ENCODE results near the gene BDKRB1. TPM values are rescaled to one million over a fixed set of nuclear protein-coding genes. Genes with fewer than 3 reads are reported as not detected.

Gene BDKRB1
- polyA plus RNA-seq, 3 donors = not detected

DNA sequence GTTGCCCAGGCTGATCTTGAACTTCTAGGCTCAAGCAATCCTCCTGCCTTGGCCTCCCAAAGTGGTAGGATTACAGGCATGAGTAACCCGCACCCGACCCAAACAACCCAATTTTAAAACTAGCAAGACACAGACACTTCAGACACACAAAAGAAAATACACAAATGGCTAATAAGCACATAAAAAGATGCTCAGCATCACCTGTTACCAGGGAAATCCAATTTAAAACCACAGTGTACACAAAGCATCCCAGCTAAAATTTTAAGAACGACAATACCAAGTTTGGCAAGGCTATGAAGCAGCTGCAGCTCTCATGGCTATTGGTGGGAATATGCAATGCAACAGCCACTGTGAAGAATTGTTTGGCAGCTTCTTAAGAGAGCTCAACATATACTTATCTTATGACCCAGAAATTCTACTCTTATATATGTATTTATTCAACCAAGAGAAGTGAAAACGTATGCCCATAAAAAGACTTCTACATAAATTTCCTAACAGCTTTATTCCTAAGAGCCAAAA lies 42.0 kb downstream of the BDKRB1 start:
- no peaks in the 10 kb centered on the region for H3K4me1 Mint-ChIP-seq
- no peak for TF ChIP-seq CTCF (IDR thresholded peaks at IDR 0.05)
- peaks cover 0 to 4% (median 0%) of the 10 kb centered on the region in 3 donors for H3K27me3 Mint-ChIP-seq (ENCODE audit: low read depth in 3 of 3)
- Histone ChIP-seq H3K9ac (ENCODE audit: insufficient read depth, low read length, poor library complexity, severe bottlenecking) (no peak overlapping the region), H3K4me3 (replicated peaks in 1 of 3; ENCODE audit: low read depth in 2 of 3, low read length in 3 of 3) (no peak overlapping the region), H4K20me1 (ENCODE audit: insufficient read depth, low read length) (no peaks in the 10 kb centered on the region), H3K9me3 (replicated peaks in 1 of 2; ENCODE audit: control insufficient read depth in 1 of 2, insufficient read depth in 1 of 2, low read length in 2 of 2) (no peaks in the 10 kb centered on the region), H3K79me2 (ENCODE audit: insufficient read depth, low read length) (no peaks in the 10 kb centered on the region), H3K4me2 (replicated peaks; ENCODE audit: extremely low read depth, low read length, poor library complexity, severe bottlenecking) (no peak overlapping the region), H2AFZ (ENCODE audit: insufficient read depth, low read depth, low read length, poor library complexity, severe bottlenecking) (no peak overlapping the region), H3K27ac (ENCODE audit: low read depth in 1 of 2, low read length in 2 of 2) (no peak overlapping the region), H3K27me3 (ENCODE audit: control insufficient read depth in 2 of 2, insufficient read depth in 2 of 2, low read length in 2 of 2) (no peaks in the 10 kb centered on the region), H3K36me3 (replicated peaks in 1 of 2; ENCODE audit: control insufficient read depth in 1 of 2, insufficient read depth in 2 of 2, low read length in 2 of 2) (peaks cover 28 to 71% of the 10 kb centered on the region in 2 donors), H3K4me1 (ENCODE audit: control insufficient read depth in 1 of 2, insufficient read depth in 2 of 2, low read length in 2 of 2) (no peaks in the 10 kb centered on the region)
- H3K27ac Mint-ChIP-seq = no peak overlapping the region
- DNase-seq = no peak
- WGBS (ENCODE audit: insufficient coverage) = no CpG with 5 or more reads among the region's 4 CpGs
- no peaks in the 10 kb centered on the region for H3K9me3 Mint-ChIP-seq
- peaks cover 35 to 38% of the 10 kb centered on the region in 2 donors for H3K36me3 Mint-ChIP-seq
- H3K4me3 Mint-ChIP-seq = no peak overlapping the region
- intact Hi-C loops (cut with micrococcal nuclease) = loop anchor here (1.0 to 2.0 kb wide), 2 partner anchors 126 to 127 kb away; no protein-coding TSS in a partner anchor

DNA sequence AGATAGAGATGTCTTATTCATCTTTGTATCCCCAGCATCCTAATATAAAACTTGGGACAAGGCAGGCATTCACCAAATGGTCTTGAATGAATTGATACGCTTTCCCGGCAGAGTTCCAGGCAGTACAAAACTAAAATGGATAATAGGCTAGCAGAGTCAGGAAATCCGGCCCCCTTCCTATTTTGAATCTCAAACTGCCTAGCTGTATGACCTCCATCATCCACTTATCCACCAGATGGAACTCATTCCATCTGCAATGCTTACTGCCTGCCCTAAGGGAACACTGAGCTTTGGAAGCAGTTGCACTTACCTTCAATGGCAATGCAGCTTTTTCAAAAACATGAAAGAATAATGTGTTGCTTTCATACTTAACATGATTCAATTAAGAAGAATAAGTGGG lies 43.4 kb downstream of the BDKRB1 start:
- 74% methylated on average over 3 of the region's 3 CpGs for WGBS (ENCODE audit: insufficient coverage)
- H3K36me3 Mint-ChIP-seq = peaks cover 41% of the 10 kb centered on the region in 2 donors
- intact Hi-C loops (cut with micrococcal nuclease) = loop anchor here in 1 of 2 donors (2.0 kb wide), 1 partner anchor 125 kb away; no protein-coding TSS in a partner anchor

More for the DNA sequence above, 43.4 kb downstream of the BDKRB1 start:
- Histone ChIP-seq H3K9ac (ENCODE audit: insufficient read depth, low read length, poor library complexity, severe bottlenecking) (no peak overlapping the region), H3K4me1 (ENCODE audit: control insufficient read depth in 1 of 2, insufficient read depth in 2 of 2, low read length in 2 of 2) (no peaks in the 10 kb centered on the region), H3K79me2 (ENCODE audit: insufficient read depth, low read length) (no peaks in the 10 kb centered on the region), H3K36me3 (replicated peaks in 1 of 2; ENCODE audit: control insufficient read depth in 1 of 2, insufficient read depth in 2 of 2, low read length in 2 of 2) (peaks cover 38 to 71% of the 10 kb centered on the region in 2 donors), H3K9me3 (replicated peaks in 1 of 2; ENCODE audit: control insufficient read depth in 1 of 2, insufficient read depth in 1 of 2, low read length in 2 of 2) (no peaks in the 10 kb centered on the region), H3K4me3 (replicated peaks in 1 of 3; ENCODE audit: low read depth in 2 of 3, low read length in 3 of 3) (no peak overlapping the region), H3K27me3 (ENCODE audit: control insufficient read depth in 2 of 2, insufficient read depth in 2 of 2, low read length in 2 of 2) (no peaks in the 10 kb centered on the region), H3K27ac (ENCODE audit: low read depth in 1 of 2, low read length in 2 of 2) (no peak overlapping the region), H4K20me1 (ENCODE audit: insufficient read depth, low read length) (no peaks in the 10 kb centered on the region), H2AFZ (ENCODE audit: insufficient read depth, low read depth, low read length, poor library complexity, severe bottlenecking) (no peak overlapping the region), H3K4me2 (replicated peaks; ENCODE audit: extremely low read depth, low read length, poor library complexity, severe bottlenecking) (no peak overlapping the region)
- peak overlapping the region in 1 of 7 donors; percentile 10 for H3K27ac Mint-ChIP-seq
- no peak for TF ChIP-seq CTCF (IDR thresholded peaks at IDR 0.05)
- DNase-seq = no peak
- H3K4me3 Mint-ChIP-seq = no peak overlapping the region
- H3K9me3 Mint-ChIP-seq = no peaks in the 10 kb centered on the region
- H3K4me1 Mint-ChIP-seq = no peaks in the 10 kb centered on the region
- peaks cover 0 to 2% (median 0%) of the 10 kb centered on the region in 3 donors for H3K27me3 Mint-ChIP-seq (ENCODE audit: low read depth in 3 of 3)
